Measurements from ENCODE around the gene WDR46. TPM values are rescaled to one million over a fixed set of nuclear protein-coding genes. Genes with fewer than 3 reads are reported as not detected.
A peak's percentile ranks its signal among the peaks of the same experiment; 100 is the strongest.

WDR46 gene
- total RNA-seq, 2 donors from 2014 or later = 51.2 to 98.7 TPM

DNA sequence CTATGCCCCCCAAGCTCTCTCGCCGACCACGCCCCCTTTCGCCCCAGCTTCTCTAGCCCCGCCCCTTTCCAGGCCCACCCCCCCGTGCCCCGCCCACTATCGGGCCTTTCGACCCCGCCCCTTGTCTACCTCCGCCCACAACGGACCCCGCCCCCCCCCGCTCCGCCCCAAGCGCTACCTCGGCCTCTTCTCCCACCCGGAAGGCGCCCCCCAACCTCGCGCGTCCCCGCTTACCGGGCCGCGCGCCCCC is 28.3 kb upstream of the WDR46 start:
- Mint-ChIP-seq H3K36me3 (ENCODE audit: low read depth) (peaks cover 70% of the 10 kb centered on the region), H3K4me3 (peak overlapping the region; percentile 96), H3K27me3 (no peaks in the 10 kb centered on the region), H3K9me3 (no peaks in the 10 kb centered on the region), H3K27ac (peak overlapping the region; percentile 90), H3K4me1 (peaks cover 54% of the 10 kb centered on the region)
- no peak for ATAC-seq (replicated peaks)

DNA sequence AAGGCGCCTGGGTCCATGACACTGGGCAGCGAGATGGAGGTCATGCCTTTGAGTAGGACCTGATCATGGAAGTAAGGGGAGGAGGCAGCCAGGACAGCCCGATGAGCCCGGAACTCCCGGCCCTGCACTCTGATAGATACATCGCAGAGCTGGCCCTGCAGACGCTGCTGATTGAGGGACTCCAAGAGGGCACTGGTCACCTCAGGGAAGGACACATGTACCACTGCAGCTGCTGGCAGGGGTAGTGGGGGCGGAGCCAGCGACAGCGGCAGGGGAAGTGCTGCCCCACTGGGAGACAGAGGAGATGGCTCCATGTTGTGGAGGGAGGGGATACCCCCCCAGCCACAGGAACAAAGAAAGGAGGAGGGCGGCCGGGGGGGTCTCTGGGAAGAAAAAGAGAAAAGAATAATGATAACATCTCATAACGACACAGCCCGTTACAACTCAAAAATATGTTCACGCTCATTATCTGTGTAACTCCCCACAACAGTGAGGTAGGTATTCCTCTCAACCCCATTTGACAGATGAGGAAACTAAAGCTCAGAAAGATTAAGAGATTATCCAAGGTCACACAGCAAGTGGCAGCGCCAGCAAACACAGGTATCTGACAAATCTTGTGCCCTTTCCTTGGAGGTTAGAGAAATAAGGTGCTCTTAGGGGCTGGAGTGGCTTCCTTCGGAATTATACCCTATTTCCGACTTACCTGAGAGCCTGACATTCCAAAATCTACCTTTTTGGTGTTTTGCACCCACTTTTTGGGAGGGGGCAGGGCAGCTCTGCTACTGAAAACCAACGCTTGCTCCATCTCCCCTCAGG is 27.8 kb upstream of the WDR46 start:
- Mint-ChIP-seq H3K36me3 (ENCODE audit: low read depth) (peaks cover 70% of the 10 kb centered on the region), H3K9me3 (no peaks in the 10 kb centered on the region), H3K27me3 (no peaks in the 10 kb centered on the region), H3K4me1 (peaks cover 49% of the 10 kb centered on the region), H3K27ac (peak overlapping the region; percentile 90), H3K4me3 (peak overlapping the region; percentile 96)
- no peak for ATAC-seq (replicated peaks)

DNA sequence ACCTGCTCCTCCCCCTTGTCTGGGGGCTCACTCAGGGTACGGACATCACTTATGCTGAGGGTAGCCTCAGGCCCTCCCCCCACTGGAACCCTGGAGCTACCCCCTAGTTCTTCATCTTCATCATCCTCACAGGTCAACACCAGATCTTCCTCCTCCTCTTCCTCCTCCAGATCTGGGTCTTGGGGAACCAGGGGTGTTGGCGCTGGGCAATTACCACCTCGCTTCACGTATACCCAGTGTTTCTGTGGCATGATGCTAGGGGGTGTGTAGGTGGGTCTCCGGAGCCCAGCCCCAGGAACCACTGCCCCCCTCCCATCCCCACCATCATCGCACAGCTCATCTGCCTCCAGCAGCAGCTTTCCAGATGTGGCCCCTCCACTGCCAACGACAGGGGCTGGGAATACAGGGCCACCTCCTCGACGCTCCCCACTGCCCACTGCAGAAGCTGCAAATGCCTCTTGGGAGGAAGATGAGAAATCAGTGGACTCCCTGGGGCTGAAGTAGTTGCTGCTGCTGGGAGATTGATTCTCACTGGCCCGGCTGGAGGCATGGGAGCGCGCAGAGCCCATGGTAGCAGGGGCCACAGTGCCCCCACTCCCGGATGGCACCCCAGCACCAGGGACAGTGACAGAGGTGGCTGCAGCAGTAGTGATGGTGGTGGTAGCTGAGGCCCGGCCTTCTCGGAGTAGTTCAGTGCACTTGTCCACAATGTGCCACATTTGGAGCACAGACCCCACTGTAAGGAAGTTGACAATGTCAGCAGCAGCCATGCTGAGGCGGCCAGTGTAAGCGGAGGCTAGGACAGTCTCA is 27.0 kb upstream of the WDR46 start:
- Mint-ChIP-seq H3K36me3 (ENCODE audit: low read depth) (peaks cover 70% of the 10 kb centered on the region), H3K4me3 (peak overlapping the region; percentile 96), H3K9me3 (no peaks in the 10 kb centered on the region), H3K27ac (peak overlapping the region; percentile 47), H3K27me3 (no peaks in the 10 kb centered on the region), H3K4me1 (peaks cover 46% of the 10 kb centered on the region)
- ATAC-seq (replicated peaks) = no peak

DNA sequence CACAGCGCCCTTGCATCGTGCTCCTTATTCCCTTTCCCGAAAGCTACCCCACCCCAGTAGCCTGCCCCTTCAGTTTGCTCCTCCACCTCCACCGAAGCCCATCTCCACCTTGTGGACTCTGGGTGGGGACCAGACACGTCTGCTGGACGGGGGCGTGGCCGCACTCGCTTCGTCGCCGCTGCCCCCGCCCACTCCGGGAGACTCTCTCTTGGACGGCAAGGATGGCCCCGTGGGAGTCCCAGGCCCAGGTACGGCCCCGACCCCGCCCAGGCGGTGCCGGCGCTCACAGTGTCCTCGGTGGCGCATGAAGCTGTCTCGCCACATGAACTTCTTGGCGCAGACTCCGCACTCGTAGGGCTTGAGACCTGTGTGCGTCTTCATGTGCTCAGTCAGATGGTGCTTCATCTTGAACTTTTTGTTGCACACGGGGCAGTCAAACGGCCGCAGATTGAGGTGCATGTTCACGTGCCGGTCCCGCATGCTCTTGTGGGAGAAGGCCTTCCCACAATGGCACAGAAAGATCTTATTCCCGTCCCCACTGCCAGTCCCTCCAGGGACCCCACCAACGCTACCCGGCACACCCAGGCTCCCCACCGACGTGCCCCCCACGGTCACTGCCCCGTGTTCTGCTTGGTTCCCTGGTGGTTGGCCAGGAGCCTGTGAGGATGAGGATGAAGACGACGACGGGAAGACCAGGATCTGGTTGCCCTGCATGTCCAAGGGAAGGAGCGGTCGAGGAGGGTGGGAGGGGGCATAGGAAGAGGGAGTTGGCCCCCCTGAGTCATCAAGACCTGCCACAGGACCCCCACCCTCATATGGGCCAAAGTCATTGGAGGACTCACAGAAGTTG is 26.1 kb upstream of the WDR46 start:
- Mint-ChIP-seq H3K27me3 (no peaks in the 10 kb centered on the region), H3K4me3 (peak overlapping the region; percentile 96), H3K27ac (peak overlapping the region; percentile 95), H3K36me3 (ENCODE audit: low read depth) (peaks cover 70% of the 10 kb centered on the region), H3K9me3 (no peaks in the 10 kb centered on the region), H3K4me1 (peaks cover 40% of the 10 kb centered on the region)
- ATAC-seq (replicated peaks) = no peak

DNA sequence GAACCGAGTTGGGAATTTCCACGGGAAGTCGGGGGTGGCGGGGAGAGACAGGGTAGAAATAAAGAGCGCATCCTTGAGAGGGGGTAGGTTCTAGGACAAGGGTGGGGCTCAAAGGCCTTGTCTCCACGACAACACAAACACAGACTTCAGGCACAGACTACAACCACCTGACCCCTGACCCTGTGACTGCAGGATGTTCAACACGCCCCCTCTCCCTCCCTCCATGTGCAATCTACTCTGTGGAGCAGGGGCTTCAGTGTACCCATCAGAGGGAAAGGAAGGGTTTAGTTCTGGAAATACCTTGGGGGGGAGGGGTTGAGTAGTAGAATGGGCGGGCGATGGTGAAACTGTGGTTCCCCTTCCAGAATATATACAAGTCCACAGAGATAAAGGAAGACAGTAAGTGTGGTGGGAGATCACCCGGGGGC is 25.5 kb upstream of the WDR46 start:
- H3K27ac Mint-ChIP-seq = peak overlapping the region; percentile 95
- H3K36me3 Mint-ChIP-seq (ENCODE audit: low read depth) = peaks cover 70% of the 10 kb centered on the region
- no peaks in the 10 kb centered on the region for H3K27me3 Mint-ChIP-seq
- ATAC-seq (replicated peaks) = peak; percentile 41
- peak overlapping the region; percentile 96 for H3K4me3 Mint-ChIP-seq
- H3K9me3 Mint-ChIP-seq = no peaks in the 10 kb centered on the region
- peaks cover 34% of the 10 kb centered on the region for H3K4me1 Mint-ChIP-seq

DNA sequence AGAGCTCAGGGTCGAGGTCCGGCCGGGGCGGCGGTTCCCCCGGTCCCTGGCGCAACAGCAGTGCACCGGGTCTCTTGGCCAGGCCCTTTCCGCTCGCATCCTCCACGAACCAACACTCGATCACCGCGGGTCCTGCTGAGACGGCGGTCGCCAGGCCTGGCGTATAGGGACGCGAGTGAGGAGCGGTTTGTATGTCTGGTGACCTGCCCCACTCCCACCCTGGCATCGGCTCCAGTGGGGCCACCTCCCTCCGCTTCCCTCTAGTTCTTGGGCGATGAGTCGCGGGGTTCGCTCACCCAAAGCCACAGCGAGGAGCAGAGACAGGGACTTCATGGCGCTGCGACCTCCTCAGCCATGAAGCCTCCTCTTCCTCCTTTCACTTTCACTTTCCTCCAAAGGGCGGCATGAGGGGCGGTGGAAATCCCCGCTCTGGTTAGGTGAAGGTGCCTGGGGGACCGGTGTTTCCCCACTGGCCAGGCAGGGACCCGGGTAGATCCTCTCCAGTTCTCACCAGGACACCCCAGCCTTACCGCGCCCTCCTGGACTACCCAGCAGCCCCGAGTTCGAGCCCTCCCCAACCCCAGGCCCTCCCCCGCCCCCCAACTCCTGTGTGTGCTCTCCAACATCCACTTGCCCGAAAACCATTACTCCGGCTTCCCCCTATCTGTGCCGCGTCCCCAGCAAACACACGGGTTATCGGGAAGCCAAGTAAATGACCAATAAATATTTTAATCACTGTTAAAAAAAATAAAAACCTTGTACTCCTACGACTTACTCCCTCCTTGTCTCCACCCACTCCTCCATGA is 24.9 kb upstream of the WDR46 start, which contains the start of gene TAPBP:
Gene TAPBP (minus strand): TSS at position 370 of the 806 bp plus-strand sequence. CDS start 37 bp downstream, at position 333.
- Mint-ChIP-seq H3K4me3 (peak within 1 kb of the TSS; percentile 96), H3K27me3 (no peaks in the 10 kb centered on the region), H3K9me3 (no peaks in the 10 kb centered on the region), H3K27ac (peak within 1 kb of the TSS; percentile 95), H3K36me3 (ENCODE audit: low read depth) (peaks cover 68% of the 10 kb centered on the region), H3K4me1 (peaks cover 28% of the 10 kb centered on the region)
- ATAC-seq (replicated peaks) = peak; percentile 54

DNA sequence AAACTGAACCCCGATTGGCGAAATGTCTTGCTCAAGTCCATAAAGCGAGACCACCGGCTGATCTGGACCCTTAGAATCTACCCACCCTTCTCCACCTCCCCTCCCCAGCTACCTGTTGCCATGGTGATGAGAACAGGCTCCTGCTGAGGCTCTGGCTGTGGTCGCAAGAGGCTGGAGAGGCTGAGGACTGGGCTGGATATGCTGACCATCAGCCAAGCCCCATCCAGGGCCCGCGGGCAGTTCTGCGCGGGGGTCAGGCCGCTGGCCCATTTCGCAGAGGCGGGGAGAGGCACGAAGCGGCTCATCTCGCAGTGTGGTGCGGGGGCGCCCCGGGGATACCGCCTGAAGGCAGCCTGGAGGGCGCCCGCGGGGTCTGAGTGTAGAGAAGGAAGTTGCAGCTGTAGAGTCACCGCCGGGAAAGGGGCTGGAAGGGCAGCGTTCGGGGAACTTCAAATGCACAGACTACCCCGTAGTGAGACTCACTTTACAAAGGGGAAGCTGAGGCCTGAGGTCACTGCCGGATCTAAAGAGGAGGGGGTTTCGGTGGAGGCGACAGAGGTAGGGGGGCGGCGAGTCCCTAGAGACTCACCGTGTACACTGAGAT is 24.2 kb upstream of the WDR46 start:
- peak overlapping the region; percentile 95 for H3K27ac Mint-ChIP-seq
- peak overlapping the region; percentile 96 for H3K4me3 Mint-ChIP-seq
- peak; percentile 28 for ATAC-seq (replicated peaks)
- H3K4me1 Mint-ChIP-seq = peaks cover 26% of the 10 kb centered on the region
- H3K27me3 Mint-ChIP-seq = no peaks in the 10 kb centered on the region
- peaks cover 68% of the 10 kb centered on the region for H3K36me3 Mint-ChIP-seq (ENCODE audit: low read depth)
- H3K9me3 Mint-ChIP-seq = no peaks in the 10 kb centered on the region

DNA sequence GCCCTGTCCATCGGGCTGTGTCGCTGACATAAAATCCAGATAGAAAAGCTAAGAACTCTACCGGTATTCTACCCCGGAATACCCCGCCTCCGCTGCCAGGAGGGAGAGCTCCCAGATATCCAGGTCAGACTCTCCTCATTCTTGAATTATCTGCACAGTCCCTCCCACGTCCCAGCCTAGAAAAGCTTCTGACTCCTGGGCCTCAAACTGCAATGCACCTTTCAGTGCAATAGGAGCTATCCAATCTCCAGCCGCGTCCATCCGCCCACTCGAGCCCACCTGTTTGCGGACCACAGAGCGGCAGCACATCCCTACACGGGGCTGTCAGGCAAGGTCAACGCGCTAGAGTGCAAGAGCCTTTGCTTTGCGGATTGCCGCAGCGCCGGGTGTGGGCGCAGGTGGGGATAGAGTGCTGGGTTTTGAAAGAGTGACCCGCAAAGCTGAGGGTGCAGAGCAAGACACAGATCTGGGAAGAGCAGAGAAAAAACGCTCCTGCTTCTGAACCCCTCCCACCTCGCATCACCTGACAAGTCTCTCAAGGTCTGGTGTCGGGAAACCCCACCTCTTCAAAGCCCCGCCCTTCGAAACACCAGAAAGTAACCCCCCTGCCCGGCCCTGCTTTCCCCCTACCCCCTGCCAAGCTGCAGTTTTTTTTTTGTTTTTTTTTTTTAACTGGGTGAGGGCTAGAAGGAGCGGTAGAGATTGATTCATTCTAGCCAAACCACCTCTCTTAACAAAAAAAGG is 23.5 kb upstream of the WDR46 start:
- Mint-ChIP-seq H3K27ac (peak overlapping the region; percentile 95), H3K27me3 (no peaks in the 10 kb centered on the region), H3K4me3 (peak overlapping the region; percentile 96), H3K36me3 (ENCODE audit: low read depth) (peaks cover 68% of the 10 kb centered on the region), H3K9me3 (no peaks in the 10 kb centered on the region), H3K4me1 (peaks cover 26% of the 10 kb centered on the region)
- peak; percentile 60 for ATAC-seq (replicated peaks)

DNA sequence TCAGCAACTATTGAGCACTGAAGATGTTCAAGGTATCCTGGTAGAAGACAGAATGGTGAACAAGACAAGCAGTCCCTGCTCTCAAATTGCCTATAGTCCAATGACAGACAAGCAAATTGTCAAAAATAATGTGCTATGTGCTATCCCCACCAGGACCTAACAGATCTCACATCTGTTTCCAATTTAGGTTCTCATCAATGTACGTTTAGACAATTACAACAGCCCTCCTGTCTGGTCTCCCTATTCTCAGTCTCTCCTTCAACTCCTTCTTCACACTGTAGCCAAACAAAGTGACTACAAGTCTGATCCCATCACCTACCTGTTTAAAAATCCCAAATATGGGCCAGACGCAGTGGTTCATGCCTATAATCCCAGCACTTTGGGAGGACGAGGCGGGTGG is 17.3 kb upstream of the WDR46 start:
- Mint-ChIP-seq H3K27ac (peak overlapping the region; percentile 79), H3K4me1 (peaks cover 23% of the 10 kb centered on the region), H3K4me3 (no peak overlapping the region), H3K9me3 (no peaks in the 10 kb centered on the region), H3K36me3 (ENCODE audit: low read depth) (peaks cover 97% of the 10 kb centered on the region), H3K27me3 (no peaks in the 10 kb centered on the region)
- no peak for ATAC-seq (replicated peaks)

DNA sequence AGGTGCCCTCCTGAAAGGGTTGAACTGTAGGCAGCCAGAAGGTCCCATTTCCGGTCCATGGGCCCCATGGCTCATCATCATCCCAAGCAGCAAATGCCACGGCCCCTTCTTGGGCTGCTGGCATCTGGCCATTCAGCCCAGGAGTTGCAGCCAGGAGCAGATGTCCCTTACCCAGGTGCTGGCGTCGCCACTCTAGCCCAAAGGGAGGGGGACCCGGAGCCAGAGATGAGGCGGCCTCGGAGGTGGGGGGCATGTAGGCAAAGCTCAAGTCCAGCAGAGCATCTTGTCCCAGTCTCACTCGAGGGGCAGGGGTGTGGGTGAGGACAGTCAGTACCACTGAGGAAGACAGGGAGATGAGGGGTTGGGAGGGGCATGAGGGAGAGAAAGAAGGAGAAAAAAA is 16.0 kb upstream of the WDR46 start:
- no peak for ATAC-seq (replicated peaks)
- no peaks in the 10 kb centered on the region for H3K9me3 Mint-ChIP-seq
- H3K36me3 Mint-ChIP-seq (ENCODE audit: low read depth) = peaks cover 97% of the 10 kb centered on the region
- H3K27me3 Mint-ChIP-seq = no peaks in the 10 kb centered on the region
- H3K4me3 Mint-ChIP-seq = no peak overlapping the region
- H3K27ac Mint-ChIP-seq = peak overlapping the region; percentile 83
- peaks cover 24% of the 10 kb centered on the region for H3K4me1 Mint-ChIP-seq

DNA sequence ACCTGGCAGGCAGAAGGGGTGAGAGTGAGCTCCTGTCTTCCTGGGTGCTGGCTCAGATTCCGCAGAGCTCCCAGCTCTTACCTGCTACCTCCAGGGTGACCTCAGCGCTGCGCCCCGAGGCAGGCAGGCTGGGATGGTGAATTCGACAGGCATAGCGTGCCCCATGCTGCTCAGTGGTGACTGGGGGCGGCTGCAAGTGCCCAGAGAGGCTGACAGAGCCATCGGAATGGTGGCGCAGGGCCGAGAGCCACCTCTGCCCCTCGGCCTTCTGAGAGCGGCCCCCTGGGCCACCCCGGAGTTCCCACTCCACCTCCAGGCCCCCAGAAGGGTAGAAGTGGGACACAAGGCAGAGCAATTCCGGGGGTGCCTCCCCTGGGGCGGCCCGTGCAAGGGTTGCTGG is 15.2 kb upstream of the WDR46 start:
- H3K27me3 Mint-ChIP-seq = no peaks in the 10 kb centered on the region
- peaks cover 99% of the 10 kb centered on the region for H3K36me3 Mint-ChIP-seq (ENCODE audit: low read depth)
- H3K27ac Mint-ChIP-seq = peak overlapping the region; percentile 13
- no peaks in the 10 kb centered on the region for H3K9me3 Mint-ChIP-seq
- no peak for ATAC-seq (replicated peaks)
- H3K4me3 Mint-ChIP-seq = no peak overlapping the region
- H3K4me1 Mint-ChIP-seq = peaks cover 32% of the 10 kb centered on the region

DNA sequence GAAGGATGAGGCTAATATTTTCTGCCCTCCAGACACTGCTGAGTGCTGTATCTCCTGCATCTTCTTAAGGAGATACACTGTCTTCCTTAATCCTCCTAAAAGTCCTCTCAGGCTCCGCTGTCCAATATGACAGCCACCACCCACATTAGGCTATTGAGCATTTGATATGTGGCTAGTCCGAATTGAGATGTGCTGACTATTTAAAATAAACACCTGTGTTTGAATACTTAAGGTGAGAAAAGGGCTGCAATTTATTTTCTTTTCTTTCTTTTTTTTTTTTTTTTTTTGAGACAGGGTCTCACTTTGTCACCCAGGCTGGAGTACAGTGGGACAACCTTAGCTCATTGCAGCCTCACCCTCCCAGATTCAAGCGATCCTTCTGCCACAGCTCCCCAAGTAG is 12.8 kb upstream of the WDR46 start:
- ATAC-seq (replicated peaks) = no peak
- Mint-ChIP-seq H3K27me3 (no peaks in the 10 kb centered on the region), H3K27ac (no peak overlapping the region), H3K36me3 (ENCODE audit: low read depth) (peaks cover 87% of the 10 kb centered on the region), H3K4me1 (peaks cover 32% of the 10 kb centered on the region), H3K9me3 (no peaks in the 10 kb centered on the region), H3K4me3 (no peak overlapping the region)

Measured in activated T-helper 17 cell treated with anti-CD3 and anti-CD28 coated beads, Interleukin-2, amount 50 U/mL, for 72 hours (primary cell).